HEK293 (cell line): ENCODE results near the gene SLC43A1.

Source experiments
- CTCF ChIA-PET: fragments of 350-600 bp; formaldehyde crosslinking; extraction: SDS; loops from one replicate; lab custom pipeline; 2021; ENCODE audit warnings: antibody characterized with exemption; lab: Yijun Ruan, JAX
- POLR2A ChIA-PET: fragments of 300-600 bp; formaldehyde crosslinking; extraction: SDS; loops from one replicate; lab custom pipeline; 2020; ENCODE audit warnings: antibody characterized with exemption, inconsistent platforms; lab: Yijun Ruan, JAX
- H3K27ac ChIP-seq: fragments of 200-500 bp; sonication (Bioruptor generic); 2 replicates; pipeline ENCODE4 v1.5.1; 2014; ENCODE audit warnings: low read depth, low read length, control low read depth, inconsistent platforms; ENCODE audit errors: extremely low read depth
- H3K36me3 ChIP-seq, 2 experiments: fragments of 200-500 bp in 1 of 2; sonication (Bioruptor generic) in 1 of 2; 1 replicate in 1 of 2; 2 replicates in 1 of 2; pipeline ENCODE4 v1.5.1; 2014 to 2017; ENCODE audit warnings: inconsistent platforms in 2 of 2, low read length in 2 of 2; ENCODE audit not compliant: control insufficient read depth in 2 of 2, insufficient read depth in 1 of 2
- H3K4me1 ChIP-seq: fragments of 200-500 bp; sonication (Bioruptor generic); 2 replicates; pipeline ENCODE4 v1.5.1; 2014; ENCODE audit warnings: mild to moderate bottlenecking, low read length, inconsistent platforms; ENCODE audit not compliant: control insufficient read depth, insufficient read depth
- H3K4me3 ChIP-seq: 2 replicates; pipeline ENCODE4 v1.5.1; 2011; ENCODE audit warnings: low read depth, mild to moderate bottlenecking, control low read depth, low read length, moderate library complexity
- H3K9me3 ChIP-seq: fragments of 200-500 bp; sonication (Bioruptor generic); 2 replicates; pipeline ENCODE4 v1.5.1; 2014; ENCODE audit warnings: low read depth, low read length, inconsistent platforms; ENCODE audit not compliant: control insufficient read depth, insufficient read depth
- BCL11B ChIP-seq: fragments of 450-650 bp; formaldehyde crosslinking; IDR thresholded peaks from 2 replicates; pipeline ENCODE4 v1.5.1; 2016; ENCODE audit warnings: low read depth, missing biosample characterization, missing genetic modification characterization
- SETDB1 ChIP-seq: IDR thresholded peaks from one replicate; pipeline ENCODE4 v1.6.1; 2017; ENCODE audit warnings: mild to moderate bottlenecking, low read length, moderate library complexity, mixed read lengths; ENCODE audit not compliant: insufficient read length
- ZNF112 ChIP-seq: fragments of 450-650 bp; formaldehyde crosslinking; IDR thresholded peaks from 2 replicates; pipeline ENCODE4 v1.5.0; 2017; ENCODE audit warnings: missing biosample characterization, missing genetic modification characterization
- ZNF221 ChIP-seq: fragments of 450-650 bp; formaldehyde crosslinking; IDR thresholded peaks from 2 replicates; pipeline ENCODE4 v1.5.1; 2017; ENCODE audit warnings: missing biosample characterization, missing genetic modification characterization, borderline replicate concordance
- ZNF391 ChIP-seq: fragments of 450-650 bp; formaldehyde crosslinking; IDR thresholded peaks from 2 replicates; pipeline ENCODE4 v1.5.1; 2016; ENCODE audit warnings: low read depth, missing biosample characterization, missing genetic modification characterization, borderline replicate concordance
- ZNF416 ChIP-seq: fragments of 450-650 bp; formaldehyde crosslinking; IDR thresholded peaks from 2 replicates; pipeline ENCODE4 v1.5.1; 2016; ENCODE audit warnings: missing biosample characterization, missing genetic modification characterization
- ZNF558 ChIP-seq: fragments of 450-650 bp; formaldehyde crosslinking; IDR thresholded peaks from 2 replicates; pipeline ENCODE4 v1.5.1; 2016; ENCODE audit warnings: missing biosample characterization, missing genetic modification characterization
- ZNF626 ChIP-seq: fragments of 450-650 bp; sonication (Bioruptor Pico); formaldehyde crosslinking; IDR thresholded peaks from 2 replicates; pipeline ENCODE4 v1.5.1; 2018; ENCODE audit warnings: missing biosample characterization, missing genetic modification characterization, inconsistent platforms
- ZNF768 ChIP-seq: fragments of 450-650 bp; formaldehyde crosslinking; IDR thresholded peaks from 2 replicates; pipeline ENCODE4 v1.5.1; 2018; ENCODE audit warnings: missing biosample characterization, mild to moderate bottlenecking, missing genetic modification characterization
- ZNF837 ChIP-seq: fragments of 450-650 bp; formaldehyde crosslinking; IDR thresholded peaks from 2 replicates; pipeline ENCODE4 v1.5.1; 2016; ENCODE audit warnings: missing biosample characterization, missing genetic modification characterization
- TF ChIP-seq, protein P1 (sequence below): fragments of 450-650 bp; formaldehyde crosslinking; IDR thresholded peaks from 2 replicates; pipeline ENCODE4 v1.5.1; 2017; ENCODE audit warnings: missing biosample characterization, mild to moderate bottlenecking, missing genetic modification characterization, moderate library complexity
- TF ChIP-seq, protein P2 (sequence below): fragments of 450-650 bp; formaldehyde crosslinking; conservative IDR thresholded peaks from 2 replicates; pipeline ENCODE4 v1.5.1; 2016; ENCODE audit warnings: low read depth, missing biosample characterization, missing genetic modification characterization
- TF ChIP-seq, protein P3 (sequence below): fragments of 450-650 bp; formaldehyde crosslinking; IDR thresholded peaks from 2 replicates; pipeline ENCODE4 v1.5.1; 2016; ENCODE audit warnings: missing biosample characterization, missing genetic modification characterization
- TF ChIP-seq, protein P4 (sequence below): fragments of 450-650 bp; formaldehyde crosslinking; IDR thresholded peaks from 2 replicates; pipeline ENCODE4; 2016; ENCODE audit warnings: missing biosample characterization, missing genetic modification characterization
- TF ChIP-seq, protein P5 (sequence below): fragments of 450-650 bp; formaldehyde crosslinking; IDR thresholded peaks from 2 replicates; pipeline ENCODE4 v1.5.1; 2017; ENCODE audit warnings: missing biosample characterization, missing genetic modification characterization

Gene SLC43A1

DNA sequence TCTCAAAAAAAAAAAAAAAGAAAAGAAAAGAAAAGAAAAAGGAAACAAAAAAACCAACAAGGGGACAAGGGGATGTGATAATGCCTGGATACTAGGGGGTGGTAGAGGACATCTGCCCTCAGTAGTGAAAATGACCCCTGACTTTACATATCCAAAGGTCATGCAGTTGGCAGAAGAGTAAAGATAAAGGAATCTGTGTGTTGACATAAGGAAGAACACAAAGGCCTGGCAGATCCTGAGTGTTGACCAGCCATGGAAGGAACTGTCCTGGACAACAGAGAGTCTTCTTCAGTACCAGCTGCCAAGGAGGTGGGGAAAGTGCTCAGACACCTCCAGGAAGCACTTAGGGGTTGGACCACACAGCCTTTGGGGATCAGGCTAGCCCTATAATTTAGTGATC lies 12.6 kb downstream of the SLC43A1 start:
- peaks cover 0 to 9% of the 10 kb centered on the region in 2 experiments; a peak in 1 of 3 replicates for H3K36me3 ChIP-seq
- no peaks in the 10 kb centered on the region for H3K9me3 ChIP-seq
- H3K4me1 ChIP-seq: no peaks in the 10 kb centered on the region
- no peak overlapping the region for H3K4me3 ChIP-seq
- POLR2A ChIA-PET: interaction anchor here (1.9 kb wide), 1 partner anchor 10 kb away, joined by 7 read pairs; no protein-coding TSS in a partner anchor
- H3K27ac ChIP-seq: no peak overlapping the region
- CTCF ChIA-PET: interaction anchor here (0.7 to 2.6 kb wide), 6 partner anchors 9 to 1363 kb away, joined by 3 to 20 read pairs (median 8); no protein-coding TSS in a partner anchor
- no peak for TF ChIP-seq ZNF391 (tag by site-specific recombination)
- TF ChIP-seq, protein P1, sequence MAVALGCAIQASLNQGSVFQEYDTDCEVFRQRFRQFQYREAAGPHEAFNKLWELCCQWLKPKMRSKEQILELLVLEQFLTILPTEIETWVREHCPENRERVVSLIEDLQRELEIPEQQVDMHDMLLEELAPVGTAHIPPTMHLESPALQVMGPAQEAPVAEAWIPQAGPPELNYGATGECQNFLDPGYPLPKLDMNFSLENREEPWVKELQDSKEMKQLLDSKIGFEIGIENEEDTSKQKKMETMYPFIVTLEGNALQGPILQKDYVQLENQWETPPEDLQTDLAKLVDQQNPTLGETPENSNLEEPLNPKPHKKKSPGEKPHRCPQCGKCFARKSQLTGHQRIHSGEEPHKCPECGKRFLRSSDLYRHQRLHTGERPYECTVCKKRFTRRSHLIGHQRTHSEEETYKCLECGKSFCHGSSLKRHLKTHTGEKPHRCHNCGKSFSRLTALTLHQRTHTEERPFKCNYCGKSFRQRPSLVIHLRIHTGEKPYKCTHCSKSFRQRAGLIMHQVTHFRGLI: no peak
- TF ChIP-seq, protein P2, sequence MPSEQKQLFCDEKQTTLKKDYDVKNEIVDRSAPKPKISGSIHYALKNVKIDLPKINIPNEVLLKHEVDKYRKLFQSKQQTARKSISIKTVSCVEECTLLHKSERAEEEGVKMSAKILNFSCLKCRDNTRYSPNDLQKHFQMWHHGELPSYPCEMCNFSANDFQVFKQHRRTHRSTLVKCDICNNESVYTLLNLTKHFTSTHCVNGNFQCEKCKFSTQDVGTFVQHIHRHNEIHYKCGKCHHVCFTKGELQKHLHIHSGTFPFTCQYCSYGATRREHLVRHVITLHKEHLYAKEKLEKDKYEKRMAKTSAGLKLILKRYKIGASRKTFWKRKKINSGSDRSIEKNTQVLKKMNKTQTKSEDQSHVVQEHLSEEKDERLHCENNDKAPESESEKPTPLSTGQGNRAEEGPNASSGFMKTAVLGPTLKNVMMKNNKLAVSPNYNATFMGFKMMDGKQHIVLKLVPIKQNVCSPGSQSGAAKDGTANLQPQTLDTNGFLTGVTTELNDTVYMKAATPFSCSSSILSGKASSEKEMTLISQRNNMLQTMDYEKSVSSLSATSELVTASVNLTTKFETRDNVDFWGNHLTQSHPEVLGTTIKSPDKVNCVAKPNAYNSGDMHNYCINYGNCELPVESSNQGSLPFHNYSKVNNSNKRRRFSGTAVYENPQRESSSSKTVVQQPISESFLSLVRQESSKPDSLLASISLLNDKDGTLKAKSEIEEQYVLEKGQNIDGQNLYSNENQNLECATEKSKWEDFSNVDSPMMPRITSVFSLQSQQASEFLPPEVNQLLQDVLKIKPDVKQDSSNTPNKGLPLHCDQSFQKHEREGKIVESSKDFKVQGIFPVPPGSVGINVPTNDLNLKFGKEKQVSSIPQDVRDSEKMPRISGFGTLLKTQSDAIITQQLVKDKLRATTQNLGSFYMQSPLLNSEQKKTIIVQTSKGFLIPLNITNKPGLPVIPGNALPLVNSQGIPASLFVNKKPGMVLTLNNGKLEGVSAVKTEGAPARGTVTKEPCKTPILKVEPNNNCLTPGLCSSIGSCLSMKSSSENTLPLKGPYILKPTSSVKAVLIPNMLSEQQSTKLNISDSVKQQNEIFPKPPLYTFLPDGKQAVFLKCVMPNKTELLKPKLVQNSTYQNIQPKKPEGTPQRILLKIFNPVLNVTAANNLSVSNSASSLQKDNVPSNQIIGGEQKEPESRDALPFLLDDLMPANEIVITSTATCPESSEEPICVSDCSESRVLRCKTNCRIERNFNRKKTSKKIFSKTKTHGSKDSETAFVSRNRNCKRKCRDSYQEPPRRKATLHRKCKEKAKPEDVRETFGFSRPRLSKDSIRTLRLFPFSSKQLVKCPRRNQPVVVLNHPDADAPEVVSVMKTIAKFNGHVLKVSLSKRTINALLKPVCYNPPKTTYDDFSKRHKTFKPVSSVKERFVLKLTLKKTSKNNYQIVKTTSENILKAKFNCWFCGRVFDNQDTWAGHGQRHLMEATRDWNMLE (tag by site-specific recombination): no peak
- TF ChIP-seq, protein P3, sequence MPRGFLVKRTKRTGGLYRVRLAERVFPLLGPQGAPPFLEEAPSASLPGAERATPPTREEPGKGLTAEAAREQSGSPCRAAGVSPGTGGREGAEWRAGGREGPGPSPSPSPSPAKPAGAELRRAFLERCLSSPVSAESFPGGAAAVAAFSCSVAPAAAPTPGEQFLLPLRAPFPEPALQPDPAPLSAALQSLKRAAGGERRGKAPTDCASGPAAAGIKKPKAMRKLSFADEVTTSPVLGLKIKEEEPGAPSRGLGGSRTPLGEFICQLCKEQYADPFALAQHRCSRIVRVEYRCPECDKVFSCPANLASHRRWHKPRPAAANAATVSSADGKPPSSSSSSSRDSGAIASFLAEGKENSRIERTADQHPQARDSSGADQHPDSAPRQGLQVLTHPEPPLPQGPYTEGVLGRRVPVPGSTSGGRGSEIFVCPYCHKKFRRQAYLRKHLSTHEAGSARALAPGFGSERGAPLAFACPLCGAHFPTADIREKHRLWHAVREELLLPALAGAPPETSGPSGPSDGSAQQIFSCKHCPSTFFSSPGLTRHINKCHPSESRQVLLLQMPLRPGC (tag by site-specific recombination): no peak

DNA sequence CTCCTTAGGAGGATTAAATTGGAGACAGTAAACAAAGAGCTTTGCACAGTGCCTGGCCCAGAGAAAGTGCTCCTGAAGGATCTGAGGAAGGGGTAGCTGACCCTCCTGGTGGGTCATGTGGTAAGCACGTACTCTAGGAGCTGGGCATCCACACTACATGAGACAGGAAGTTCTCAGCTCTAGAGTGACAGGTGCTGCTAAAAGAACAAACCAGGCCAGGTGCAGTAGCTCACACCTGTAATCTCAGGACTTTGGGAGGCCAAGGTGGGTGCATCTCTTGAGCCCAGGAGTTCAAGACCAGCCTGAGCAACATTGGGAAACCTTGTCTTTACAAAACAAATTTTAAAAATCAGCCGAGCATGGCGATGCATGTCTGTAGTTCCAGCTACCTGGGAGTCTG lies 13.1 kb downstream of the SLC43A1 start:
- TF ChIP-seq ZNF768 (tag by site-specific recombination): no peak
- no peak for TF ChIP-seq ZNF221 (tag by site-specific recombination)
- TF ChIP-seq ZNF416 (tag by site-specific recombination): no peak
- TF ChIP-seq SETDB1: no peak
- TF ChIP-seq ZNF558: no peak
- TF ChIP-seq, protein P4, sequence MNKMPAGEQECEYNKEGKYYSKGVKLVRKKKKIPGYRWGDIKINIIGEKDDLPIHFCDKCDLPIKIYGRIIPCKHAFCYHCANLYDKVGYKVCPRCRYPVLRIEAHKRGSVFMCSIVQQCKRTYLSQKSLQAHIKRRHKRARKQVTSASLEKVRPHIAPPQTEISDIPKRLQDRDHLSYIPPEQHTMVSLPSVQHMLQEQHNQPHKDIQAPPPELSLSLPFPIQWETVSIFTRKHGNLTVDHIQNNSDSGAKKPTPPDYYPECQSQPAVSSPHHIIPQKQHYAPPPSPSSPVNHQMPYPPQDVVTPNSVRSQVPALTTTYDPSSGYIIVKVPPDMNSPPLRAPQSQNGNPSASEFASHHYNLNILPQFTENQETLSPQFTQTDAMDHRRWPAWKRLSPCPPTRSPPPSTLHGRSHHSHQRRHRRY (tag by site-specific recombination): no peak
- TF ChIP-seq ZNF626 (tag by site-specific recombination): no peak
- TF ChIP-seq BCL11B: no peak
- TF ChIP-seq, protein P5, sequence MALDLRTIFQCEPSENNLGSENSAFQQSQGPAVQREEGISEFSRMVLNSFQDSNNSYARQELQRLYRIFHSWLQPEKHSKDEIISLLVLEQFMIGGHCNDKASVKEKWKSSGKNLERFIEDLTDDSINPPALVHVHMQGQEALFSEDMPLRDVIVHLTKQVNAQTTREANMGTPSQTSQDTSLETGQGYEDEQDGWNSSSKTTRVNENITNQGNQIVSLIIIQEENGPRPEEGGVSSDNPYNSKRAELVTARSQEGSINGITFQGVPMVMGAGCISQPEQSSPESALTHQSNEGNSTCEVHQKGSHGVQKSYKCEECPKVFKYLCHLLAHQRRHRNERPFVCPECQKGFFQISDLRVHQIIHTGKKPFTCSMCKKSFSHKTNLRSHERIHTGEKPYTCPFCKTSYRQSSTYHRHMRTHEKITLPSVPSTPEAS: no peak
- no peak for TF ChIP-seq ZNF112
- TF ChIP-seq ZNF837: no peak
- TF ChIP-seq, all 188 proteins: peak for 0
- Histone ChIP-seq H3K36me3 (peaks cover 0 to 9% of the 10 kb centered on the region in 2 experiments; a peak in 1 of 3 replicates), H3K27ac (no peak overlapping the region), H3K4me1 (no peaks in the 10 kb centered on the region), H3K4me3 (no peak overlapping the region), H3K9me3 (no peaks in the 10 kb centered on the region)
- CTCF ChIA-PET: interaction anchor here (0.8 to 2.6 kb wide), 7 partner anchors 9 to 143 kb away, joined by 3 to 20 read pairs (median 6); no protein-coding TSS in a partner anchor
- POLR2A ChIA-PET: interaction anchor here (0.7 to 1.9 kb wide), 2 partner anchors 9 to 12 kb away, joined by 4 to 7 read pairs; no protein-coding TSS in a partner anchor
